ENCODE results near the gene IVL.

GRCh38 chr1:152940614-152941013, 32.3 kb downstream of the IVL start:
- TF ChIP-seq CTCF (conservative IDR thresholded peaks at IDR 0.05; ENCODE audit: low read length) (no peak), EZH2phosphoT487 (IDR thresholded peaks at IDR 0.05; ENCODE audit: borderline replicate concordance) (no peak)
